Left ventricle myocardium inferior (tissue), 1 donor: ENCODE measurements around the gene TBXA2R. TPM values are rescaled to one million over a fixed set of nuclear protein-coding genes. Genes with fewer than 3 reads are reported as not detected.
A peak's percentile ranks its signal among the peaks of the same experiment; 100 is the strongest.

Experiments
- DNase-seq: peaks from one replicate; pipeline ENCODE4 v3.0.0-alpha.2; 2020
- H3K27ac ChIP-seq: fragments of 200-600 bp; replicated peaks from 2 replicates; pipeline ENCODE4 v1.8.0; 2021
- H3K27me3 ChIP-seq: fragments of 200-600 bp; 2 replicates; pipeline ENCODE4 v1.8.0; 2021; ENCODE audit warnings: low read depth
- H3K36me3 ChIP-seq: fragments of 200-600 bp; 2 replicates; pipeline ENCODE4 v1.8.0; 2021
- H3K4me1 ChIP-seq: fragments of 200-600 bp; 2 replicates; pipeline ENCODE4 v1.8.0; 2021
- H3K4me3 ChIP-seq: fragments of 200-600 bp; 2 replicates; pipeline ENCODE4 v1.8.0; 2021; ENCODE audit warnings: mild to moderate bottlenecking, moderate library complexity
- H3K9me3 ChIP-seq: fragments of 200-600 bp; replicated peaks from 2 replicates; pipeline ENCODE4 v1.8.0; 2021
- intact Hi-C: fragments of 100-400 bp; cut with micrococcal nuclease; formaldehyde crosslinking; loops from one replicate; pipeline ENCODE4 v1.11.0; 2022
- total RNA-seq: library from RNA; stranded (reverse); fragmentation: NEBNext Ultra II Directional; extraction: Animal tissue kit (Norgen Biotek cat#: 25700); gene quantifications from one replicate; pipeline ENCODE4 v1.2.1, GENCODE V29; 2021
- TF ChIP-seq, protein P1 (sequence below): fragments of 200-600 bp; IDR thresholded peaks from 2 replicates; pipeline ENCODE4 v1.8.0; 2021; ENCODE audit warnings: antibody characterized with exemption, mild to moderate bottlenecking, borderline replicate concordance
- donor health status: DM: no; HTN: yes; CAD: no; lungs with severe emphysema.

TBXA2R gene
- total RNA-seq, 1 donor from 2014 or later = 2.3 TPM

DNA sequence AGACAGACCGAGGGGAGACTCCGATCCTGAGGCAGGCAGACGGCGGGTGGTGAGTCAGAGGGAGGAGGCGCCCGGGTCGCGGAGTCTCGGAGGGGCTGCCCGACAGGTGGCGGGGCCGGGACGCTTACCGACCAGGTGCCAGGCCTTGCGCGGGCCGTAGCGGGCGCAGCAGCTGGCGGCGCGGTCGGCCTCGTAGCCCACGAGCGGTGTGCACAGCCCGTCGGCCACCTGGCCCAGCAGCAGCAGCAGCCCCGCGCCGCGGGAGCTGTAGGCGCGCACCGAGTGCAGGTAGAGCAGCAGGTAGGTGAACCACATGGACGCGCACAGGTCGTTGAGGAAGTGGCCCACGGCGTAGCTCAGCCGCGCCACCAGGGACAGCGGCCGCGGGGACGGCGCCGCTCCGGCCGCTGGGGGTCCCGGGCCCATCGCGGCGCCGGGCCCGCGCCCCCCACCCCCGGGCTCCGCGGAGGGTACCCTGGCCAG, 49.7 kb downstream of the TBXA2R start:
- intact Hi-C loops = no loop called here
- TF ChIP-seq, protein P1, sequence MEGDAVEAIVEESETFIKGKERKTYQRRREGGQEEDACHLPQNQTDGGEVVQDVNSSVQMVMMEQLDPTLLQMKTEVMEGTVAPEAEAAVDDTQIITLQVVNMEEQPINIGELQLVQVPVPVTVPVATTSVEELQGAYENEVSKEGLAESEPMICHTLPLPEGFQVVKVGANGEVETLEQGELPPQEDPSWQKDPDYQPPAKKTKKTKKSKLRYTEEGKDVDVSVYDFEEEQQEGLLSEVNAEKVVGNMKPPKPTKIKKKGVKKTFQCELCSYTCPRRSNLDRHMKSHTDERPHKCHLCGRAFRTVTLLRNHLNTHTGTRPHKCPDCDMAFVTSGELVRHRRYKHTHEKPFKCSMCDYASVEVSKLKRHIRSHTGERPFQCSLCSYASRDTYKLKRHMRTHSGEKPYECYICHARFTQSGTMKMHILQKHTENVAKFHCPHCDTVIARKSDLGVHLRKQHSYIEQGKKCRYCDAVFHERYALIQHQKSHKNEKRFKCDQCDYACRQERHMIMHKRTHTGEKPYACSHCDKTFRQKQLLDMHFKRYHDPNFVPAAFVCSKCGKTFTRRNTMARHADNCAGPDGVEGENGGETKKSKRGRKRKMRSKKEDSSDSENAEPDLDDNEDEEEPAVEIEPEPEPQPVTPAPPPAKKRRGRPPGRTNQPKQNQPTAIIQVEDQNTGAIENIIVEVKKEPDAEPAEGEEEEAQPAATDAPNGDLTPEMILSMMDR = peak; percentile 32
- peaks cover 47% of the 10 kb centered on the region for H3K4me1 ChIP-seq
- H3K36me3 ChIP-seq = no peaks in the 10 kb centered on the region
- H3K27me3 ChIP-seq = no peaks in the 10 kb centered on the region
- peak overlapping the region; percentile 79 for H3K4me3 ChIP-seq
- no peak for DNase-seq
- peak overlapping the region; percentile 85 for H3K27ac ChIP-seq
- no peaks in the 10 kb centered on the region for H3K9me3 ChIP-seq

DNA sequence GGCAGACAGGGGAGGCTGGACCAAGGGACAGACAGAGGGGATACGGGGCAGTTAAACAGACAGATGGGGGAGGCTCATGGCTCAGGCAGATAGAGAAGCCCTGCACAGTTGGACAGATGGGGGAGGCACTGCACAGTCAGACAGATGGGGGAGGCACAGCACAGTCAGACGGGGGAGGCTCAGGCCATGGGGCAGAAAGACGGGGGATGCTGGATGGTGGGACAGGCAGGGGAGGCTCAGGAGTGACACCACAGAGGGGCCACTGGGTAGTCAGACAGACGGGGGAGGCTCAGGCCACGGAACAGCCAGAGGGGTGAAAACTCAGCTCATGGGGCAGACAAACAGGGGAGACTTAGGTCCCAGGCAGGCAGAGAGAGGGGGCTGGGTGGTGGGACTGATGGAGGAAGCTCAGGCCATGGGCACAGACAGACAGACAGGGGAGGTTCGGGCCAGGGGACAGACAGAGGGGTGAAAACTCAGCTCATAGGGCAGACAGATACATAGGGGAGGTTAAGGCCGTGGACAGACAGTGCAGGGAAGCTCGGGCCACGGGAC, 50.2 kb downstream of the TBXA2R start:
- Histone ChIP-seq H3K4me1 (peaks cover 47% of the 10 kb centered on the region), H3K27me3 (no peaks in the 10 kb centered on the region), H3K9me3 (no peaks in the 10 kb centered on the region), H3K27ac (peak overlapping the region; percentile 85), H3K4me3 (peak overlapping the region; percentile 79), H3K36me3 (no peaks in the 10 kb centered on the region)
- TF ChIP-seq, protein P1 = no peak
- intact Hi-C loops = no loop called here
- no peak for DNase-seq

DNA sequence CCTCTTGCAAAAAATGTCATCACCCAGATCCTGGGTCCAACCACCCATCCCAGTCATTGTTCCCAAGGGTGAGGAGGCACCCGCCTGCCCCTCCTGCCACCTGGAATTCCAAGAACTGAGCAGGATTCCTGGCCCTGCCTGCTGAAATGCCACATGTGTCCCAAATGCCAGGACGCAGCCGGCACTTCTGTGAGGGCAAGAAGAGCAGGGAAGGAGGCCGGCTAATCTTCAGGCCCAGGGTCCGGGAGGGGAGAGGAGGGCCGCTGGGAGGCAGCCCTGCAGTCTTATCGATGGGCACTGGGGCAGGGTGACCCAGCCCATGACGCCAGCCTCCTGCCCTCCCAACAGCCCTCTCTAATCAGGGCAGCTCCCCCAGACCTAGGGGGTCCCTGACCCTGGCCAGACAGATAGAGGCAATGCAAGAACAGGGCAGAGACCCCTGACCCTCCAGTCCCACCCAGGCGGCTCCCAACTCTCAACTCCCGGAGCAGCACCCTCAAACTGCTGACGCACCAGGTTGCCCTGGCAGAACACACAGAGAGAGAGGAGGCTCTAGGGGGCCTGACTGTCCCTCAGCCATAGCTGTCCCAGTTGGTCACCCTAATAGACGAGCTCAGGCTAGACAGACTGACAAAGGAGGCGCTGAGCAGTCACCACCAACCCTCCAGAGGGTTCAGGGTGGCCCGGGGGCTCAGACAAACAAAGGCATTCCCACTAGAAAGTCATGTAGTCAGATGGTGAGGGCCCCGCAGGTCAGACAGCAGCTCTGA, 50.8 kb downstream of the TBXA2R start:
- DNase-seq = no peak
- TF ChIP-seq, protein P1 = no peak
- Histone ChIP-seq H3K36me3 (no peaks in the 10 kb centered on the region), H3K4me1 (peaks cover 47% of the 10 kb centered on the region), H3K9me3 (no peaks in the 10 kb centered on the region), H3K27me3 (no peaks in the 10 kb centered on the region), H3K27ac (no peak overlapping the region), H3K4me3 (peak overlapping the region; percentile 79)
- intact Hi-C loops = no loop called here

DNA sequence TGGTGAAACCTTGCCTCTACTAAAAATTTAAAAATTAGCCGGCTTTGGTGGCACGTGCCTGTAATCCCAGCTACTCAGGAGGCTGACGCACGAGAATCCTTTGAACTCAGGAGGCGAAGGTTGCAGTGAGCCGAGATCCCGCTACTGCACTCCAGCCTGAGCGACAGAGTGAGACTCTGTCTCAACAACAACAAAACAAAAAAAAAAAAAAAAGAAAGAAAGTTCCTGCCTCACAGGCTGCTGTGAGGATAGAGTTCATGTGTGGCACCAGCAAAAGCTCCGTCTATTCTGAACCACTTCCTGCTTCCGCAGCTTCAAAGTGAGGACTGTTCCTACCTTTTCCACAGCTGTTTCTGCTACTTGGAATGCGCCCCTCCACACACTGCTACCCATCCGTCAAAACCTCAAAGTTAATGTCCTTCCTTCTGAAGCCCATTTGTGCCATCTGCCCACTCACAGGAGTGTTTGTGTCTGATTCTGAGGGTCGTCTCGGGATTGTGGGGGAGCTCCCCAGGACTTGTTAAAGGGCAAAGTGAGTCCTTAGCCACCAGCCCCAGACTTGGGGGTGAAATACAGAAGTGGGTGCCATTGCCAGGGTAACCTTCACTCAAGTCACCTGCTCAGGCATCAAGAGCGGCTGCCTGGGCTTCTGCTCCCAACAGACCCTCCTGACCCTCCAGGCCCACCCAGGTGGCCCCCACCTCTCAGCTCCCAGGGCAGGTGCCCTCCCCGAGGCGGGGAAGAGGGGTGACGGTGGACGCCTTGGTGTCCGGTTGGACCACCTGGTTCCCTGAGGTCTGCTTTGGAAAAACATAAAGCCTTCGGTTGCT, 52.2 kb downstream of the TBXA2R start:
- no peaks in the 10 kb centered on the region for H3K36me3 ChIP-seq
- peak overlapping the region; percentile 81 for H3K27ac ChIP-seq
- TF ChIP-seq, protein P1 = no peak
- DNase-seq = no peak
- H3K4me3 ChIP-seq = peak overlapping the region; percentile 8
- intact Hi-C loops = no loop called here
- H3K9me3 ChIP-seq = no peaks in the 10 kb centered on the region
- peaks cover 47% of the 10 kb centered on the region for H3K4me1 ChIP-seq
- no peaks in the 10 kb centered on the region for H3K27me3 ChIP-seq

DNA sequence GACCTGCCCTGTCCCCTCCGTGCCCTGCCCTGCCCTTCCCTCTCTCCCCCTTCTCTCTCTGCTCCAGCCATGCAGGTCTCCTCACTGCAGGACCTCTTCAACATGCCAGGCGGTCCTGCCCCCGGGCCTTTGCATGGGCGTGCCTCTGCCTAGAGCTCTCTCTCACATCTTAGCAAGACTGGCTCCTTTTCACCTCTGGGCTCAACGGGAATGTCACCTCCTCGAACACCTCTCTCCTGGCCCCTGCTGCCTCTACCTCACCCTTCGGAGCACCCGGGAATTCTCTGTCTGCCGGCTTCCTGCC, 54.9 kb downstream of the TBXA2R start:
- TF ChIP-seq, protein P1 = no peak
- Histone ChIP-seq H3K36me3 (peaks cover 7% of the 10 kb centered on the region), H3K4me3 (no peak overlapping the region), H3K27ac (no peak overlapping the region), H3K4me1 (peaks cover 42% of the 10 kb centered on the region), H3K27me3 (no peaks in the 10 kb centered on the region), H3K9me3 (no peaks in the 10 kb centered on the region)
- no peak for DNase-seq
- intact Hi-C loops = no loop called here
